ENCODE results near the gene PIK3CG.

The PIK3CG gene

GRCh38 chr7:106858618-106859532 lies 6.2 kb upstream of the PIK3CG start:
- DNase-seq: peak; percentile 11

- DNase-seq: peak; percentile 38
These were observed 2.6 kb upstream of the PIK3CG start for GRCh38 chr7:106862317-106863089.

- no peak for DNase-seq
These were observed 1.6 kb upstream of the PIK3CG start for GRCh38 chr7:106863274-106863997.

- peak; percentile 5 for DNase-seq
These were observed 592 bp upstream of the PIK3CG start for GRCh38 chr7:106864298-106865081.

- DNase-seq: no peak
These were observed 1.5 kb downstream of the PIK3CG start for GRCh38 chr7:106866298-106867281.

- DNase-seq: no peak
These were observed 2.7 kb downstream of the PIK3CG start for GRCh38 chr7:106867641-106868351.

- no peak for DNase-seq
These were observed 3.3 kb downstream of the PIK3CG start for GRCh38 chr7:106868364-106868763.

- no peak for DNase-seq
These were observed 4.9 kb downstream of the PIK3CG start for GRCh38 chr7:106869954-106870353.

GRCh38 chr7:106870528-106870927 lies 5.4 kb downstream of the PIK3CG start:
- no peak for DNase-seq

GRCh38 chr7:106870983-106871410 lies 5.9 kb downstream of the PIK3CG start:
- DNase-seq: peak; percentile 29

GRCh38 chr7:106871793-106872571 lies 6.9 kb downstream of the PIK3CG start:
- DNase-seq: no peak

GRCh38 chr7:106872763-106873162 lies 7.7 kb downstream of the PIK3CG start:
- DNase-seq: no peak

- no peak for DNase-seq
These were observed 9.0 kb downstream of the PIK3CG start for GRCh38 chr7:106874076-106874475.

GRCh38 chr7:106875508-106875907 lies 10.4 kb downstream of the PIK3CG start:
- DNase-seq: no peak

- DNase-seq: no peak
These were observed 13.8 kb downstream of the PIK3CG start for GRCh38 chr7:106878748-106879439.

- no peak for DNase-seq
These were observed 16.9 kb downstream of the PIK3CG start for GRCh38 chr7:106881984-106882383.

- DNase-seq: no peak
These were observed 18.5 kb downstream of the PIK3CG start for GRCh38 chr7:106883456-106884026.

- DNase-seq: no peak
These were observed 20.6 kb downstream of the PIK3CG start for GRCh38 chr7:106885652-106886051.

- no peak for DNase-seq
These were observed 22.3 kb downstream of the PIK3CG start for GRCh38 chr7:106887421-106887820.

Measured in fibroblast of upper back skin (primary cell).